Loucy (cell line): ENCODE data around the gene STARD13.

Experiments
- CTCF ChIP-seq: fragments of 200-600 bp; sonication (generic); conservative IDR thresholded peaks from 2 replicates; pipeline ENCODE4 v1.5.1; 2014; ENCODE audit warnings: mild to moderate bottlenecking, antibody characterized with exemption, low read length
- EZH2phosphoT487 ChIP-seq: fragments of 200-600 bp; IDR thresholded peaks from 2 replicates; pipeline ENCODE4 v1.6.1; 2018; ENCODE audit warnings: antibody characterized with exemption, mild to moderate bottlenecking, moderate library complexity, borderline replicate concordance

GRCh38 chr13:33281951-33282595, 3.5 kb downstream of the STARD13 start:
- TF ChIP-seq CTCF (no peak), EZH2phosphoT487 (no peak)
